ENCODE results near the gene HS3ST2. TPM values are rescaled to one million over a fixed set of nuclear protein-coding genes. Genes with fewer than 3 reads are reported as not detected.

HS3ST2 gene
- not detected in 2 replicates for total RNA-seq

GRCh38 chr16:22813948-22814710 lies at the start of gene HS3ST2:
HS3ST2 (plus strand) TSS chr16:22814162; CDS start chr16:22814611, 449 bp downstream.

